ENCODE measurements around the gene PLXNA4.
"Not testable (repeated sequence)": the region's sequence is repeated elsewhere in the genome, so short reads cannot be mapped to it uniquely, and the experiment has no call there.

Gene PLXNA4

GRCh38 chr7:132415259-132415658, 161.0 kb downstream of the PLXNA4 start:
- DNase-seq (ENCODE audit: low read depth) = no peak

- no peak for DNase-seq (ENCODE audit: low read depth)
Measured at GRCh38 chr7:132414857-132415256, 161.4 kb downstream of the PLXNA4 start.

GRCh38 chr7:132412435-132412834, 163.8 kb downstream of the PLXNA4 start:
- no peak for DNase-seq (ENCODE audit: low read depth)

- no peak for DNase-seq (ENCODE audit: low read depth)
Measured at GRCh38 chr7:132410861-132411541, 165.3 kb downstream of the PLXNA4 start.

- no peak for DNase-seq (ENCODE audit: low read depth)
Measured at GRCh38 chr7:132410385-132410784, 165.9 kb downstream of the PLXNA4 start.

GRCh38 chr7:132407764-132408163, 168.5 kb downstream of the PLXNA4 start:
- DNase-seq (ENCODE audit: low read depth) = no peak

- no peak for DNase-seq (ENCODE audit: low read depth)
Measured at GRCh38 chr7:132406039-132406438, 170.2 kb downstream of the PLXNA4 start.

GRCh38 chr7:132404261-132404660, 172.0 kb downstream of the PLXNA4 start:
- no peak for DNase-seq (ENCODE audit: low read depth)

- DNase-seq (ENCODE audit: low read depth) = no peak
Measured at GRCh38 chr7:132403465-132404110, 172.7 kb downstream of the PLXNA4 start.

- no peak for DNase-seq (ENCODE audit: low read depth)
Measured at GRCh38 chr7:132402751-132403245, 173.5 kb downstream of the PLXNA4 start.

GRCh38 chr7:132402096-132402495, 174.2 kb downstream of the PLXNA4 start:
- DNase-seq (ENCODE audit: low read depth) = no peak

- no peak for DNase-seq (ENCODE audit: low read depth)
Measured at GRCh38 chr7:132400561-132401142, 175.6 kb downstream of the PLXNA4 start.

GRCh38 chr7:132399367-132399766, 176.9 kb downstream of the PLXNA4 start:
- no peak for DNase-seq (ENCODE audit: low read depth)

- no peak for DNase-seq (ENCODE audit: low read depth)
Measured at GRCh38 chr7:132398253-132398925, 177.9 kb downstream of the PLXNA4 start.

GRCh38 chr7:132397070-132397469, 179.2 kb downstream of the PLXNA4 start:
- DNase-seq (ENCODE audit: low read depth) = no peak

- DNase-seq (ENCODE audit: low read depth) = no peak
Measured at GRCh38 chr7:132395361-132395760, 180.9 kb downstream of the PLXNA4 start.

- DNase-seq (ENCODE audit: low read depth) = no peak
Measured at GRCh38 chr7:132394283-132395198, 181.7 kb downstream of the PLXNA4 start.

- no peak for DNase-seq (ENCODE audit: low read depth)
Measured at GRCh38 chr7:132393789-132394261, 182.4 kb downstream of the PLXNA4 start.

- DNase-seq (ENCODE audit: low read depth) = no peak
Measured at GRCh38 chr7:132392713-132393112, 183.6 kb downstream of the PLXNA4 start.

- no peak for DNase-seq (ENCODE audit: low read depth)
Measured at GRCh38 chr7:132390705-132391104, 185.6 kb downstream of the PLXNA4 start.

GRCh38 chr7:132390049-132390448, 186.2 kb downstream of the PLXNA4 start:
- DNase-seq (ENCODE audit: low read depth) = not testable (repeated sequence)
